Muscle of arm (tissue), 12 donors: ENCODE results near the gene HOXD11. TPM values are rescaled to one million over a fixed set of nuclear protein-coding genes. Genes with fewer than 3 reads are reported as not detected.

Source experiments
- DNase-seq: peaks from one replicate; pipeline ENCODE4 v3.0.0-alpha.2; 2013
- polyA plus RNA-seq, 12 donors: library from polyadenylated mRNA; unstranded; fragments of 120-200 nt; gene quantifications; one replicate each; pipeline ENCODE4 v1.2.1, GENCODE V29; 2013; ENCODE audit not compliant: insufficient read length in 12 of 12

HOXD11 gene
- polyA plus RNA-seq, 12 donors, result 0.17 to 6.9 (median 2.0) TPM; not detected in 4

DNA sequence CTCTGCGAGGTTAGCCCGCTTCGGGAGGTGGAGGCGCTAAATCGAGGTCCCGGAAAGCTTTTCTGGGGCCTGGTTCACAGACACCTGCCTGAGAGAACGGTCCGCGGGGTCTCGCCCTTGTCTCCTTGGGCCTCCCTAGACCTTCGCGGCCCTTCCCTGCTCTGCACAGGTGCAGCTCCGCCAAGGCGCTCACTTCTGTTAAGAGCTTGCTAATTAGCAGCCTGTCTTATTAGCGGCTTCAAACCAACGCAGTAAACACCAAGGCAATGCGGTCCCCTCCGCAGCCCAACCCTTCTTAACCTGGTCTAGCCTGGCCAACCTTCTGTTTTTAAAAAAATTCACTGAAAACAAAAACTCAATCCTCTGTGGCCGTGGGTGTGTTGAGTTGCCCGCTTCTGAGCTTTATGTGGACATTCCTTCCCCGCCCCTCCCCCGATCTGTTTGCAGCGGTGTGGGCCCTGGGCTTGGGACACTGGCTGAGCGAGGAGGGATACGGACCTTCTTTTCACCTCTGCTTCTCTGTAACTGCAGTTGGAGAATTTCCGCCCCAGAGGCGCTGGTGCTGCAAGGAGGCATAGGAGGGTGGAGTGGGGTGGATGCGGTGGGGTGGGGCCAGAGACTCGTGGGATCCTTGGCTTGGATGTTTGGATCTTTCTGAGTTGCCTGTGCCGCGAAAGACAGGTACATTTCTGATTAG lies 40.9 kb downstream of the HOXD11 start:
- no peak for DNase-seq

DNA sequence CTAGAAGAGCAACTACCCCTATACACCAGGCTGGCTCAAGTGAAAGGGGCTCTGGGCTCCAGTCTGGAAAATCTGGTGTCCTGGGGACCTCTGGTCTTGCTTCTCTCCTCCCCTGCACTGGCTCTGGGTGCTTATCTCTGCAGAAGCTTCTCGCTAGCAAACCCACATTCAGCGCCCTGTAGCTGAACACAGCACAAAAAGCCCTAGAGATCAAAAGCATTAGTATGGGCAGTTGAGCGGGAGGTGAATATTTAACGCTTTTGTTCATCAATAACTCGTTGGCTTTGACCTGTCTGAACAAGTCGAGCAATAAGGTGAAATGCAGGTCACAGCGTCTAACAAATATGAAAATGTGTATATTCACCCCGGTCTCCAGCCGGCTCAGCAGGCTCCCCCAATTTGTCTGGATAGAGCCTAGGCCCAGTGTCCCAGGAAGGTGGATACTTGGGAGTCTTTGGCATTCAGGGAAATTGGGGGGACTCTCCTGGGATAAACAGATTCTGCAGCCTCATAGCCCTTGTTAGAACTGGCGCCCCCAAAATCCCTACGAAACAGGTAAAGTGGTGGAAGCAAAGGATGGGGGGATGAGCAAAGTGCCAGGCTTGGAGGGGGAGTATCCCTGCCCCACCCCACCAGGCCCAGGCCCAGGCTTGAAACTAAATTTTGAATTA lies 41.8 kb downstream of the HOXD11 start:
- no peak for DNase-seq

DNA sequence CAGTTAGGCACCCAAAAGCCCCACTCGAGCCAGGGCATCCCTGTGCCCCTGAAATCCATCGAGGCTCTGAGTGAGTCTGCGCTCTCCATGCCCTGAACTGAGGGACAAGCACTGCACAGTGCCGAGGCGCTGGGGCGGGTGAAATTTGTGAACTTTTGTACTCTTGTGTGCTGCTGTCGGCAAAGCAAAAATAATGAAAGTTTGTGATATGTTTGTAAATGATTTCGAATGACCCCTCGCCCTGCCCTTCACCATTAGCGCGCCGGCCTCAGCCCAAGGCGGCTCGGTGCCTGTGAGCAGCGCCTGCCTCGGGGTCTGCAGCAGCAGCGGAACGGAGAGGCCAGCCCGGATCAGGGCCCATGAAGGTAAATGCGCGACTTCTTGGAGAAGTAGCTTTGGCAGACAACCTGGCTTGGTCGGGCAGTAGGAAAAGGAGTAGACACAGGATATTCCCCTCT lies 42.4 kb downstream of the HOXD11 start:
- DNase-seq, result no peak

DNA sequence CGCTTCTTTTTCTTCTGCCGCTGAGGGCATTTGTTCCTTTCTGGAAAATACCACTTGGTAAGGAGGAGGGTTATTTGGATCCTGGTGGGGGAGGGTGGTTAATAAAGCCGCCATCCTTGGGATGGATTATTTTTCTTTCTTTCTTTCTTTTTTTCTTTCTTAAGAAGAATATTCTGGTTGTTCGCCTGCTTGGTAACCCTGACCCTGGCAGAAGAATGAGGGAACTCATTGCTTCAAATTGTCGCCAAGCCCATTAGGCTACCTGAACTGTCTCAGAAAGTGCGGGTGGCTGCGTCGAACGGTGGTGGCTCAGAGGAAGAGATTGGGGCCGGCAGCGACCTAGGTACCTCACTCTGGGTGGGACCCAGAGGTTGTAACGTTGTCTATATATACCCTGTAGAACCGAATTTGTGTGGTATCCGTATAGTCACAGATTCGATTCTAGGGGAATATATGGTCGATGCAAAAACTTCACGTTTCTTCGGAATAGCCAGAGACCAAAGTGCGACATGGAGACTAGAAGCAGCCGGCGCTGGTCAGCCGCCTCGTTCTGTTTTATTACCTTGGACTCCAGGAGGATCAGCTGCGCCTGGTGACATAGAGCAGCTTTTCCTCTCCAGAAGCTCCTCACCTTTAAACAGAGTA lies 43.0 kb downstream of the HOXD11 start:
- no peak for DNase-seq

DNA sequence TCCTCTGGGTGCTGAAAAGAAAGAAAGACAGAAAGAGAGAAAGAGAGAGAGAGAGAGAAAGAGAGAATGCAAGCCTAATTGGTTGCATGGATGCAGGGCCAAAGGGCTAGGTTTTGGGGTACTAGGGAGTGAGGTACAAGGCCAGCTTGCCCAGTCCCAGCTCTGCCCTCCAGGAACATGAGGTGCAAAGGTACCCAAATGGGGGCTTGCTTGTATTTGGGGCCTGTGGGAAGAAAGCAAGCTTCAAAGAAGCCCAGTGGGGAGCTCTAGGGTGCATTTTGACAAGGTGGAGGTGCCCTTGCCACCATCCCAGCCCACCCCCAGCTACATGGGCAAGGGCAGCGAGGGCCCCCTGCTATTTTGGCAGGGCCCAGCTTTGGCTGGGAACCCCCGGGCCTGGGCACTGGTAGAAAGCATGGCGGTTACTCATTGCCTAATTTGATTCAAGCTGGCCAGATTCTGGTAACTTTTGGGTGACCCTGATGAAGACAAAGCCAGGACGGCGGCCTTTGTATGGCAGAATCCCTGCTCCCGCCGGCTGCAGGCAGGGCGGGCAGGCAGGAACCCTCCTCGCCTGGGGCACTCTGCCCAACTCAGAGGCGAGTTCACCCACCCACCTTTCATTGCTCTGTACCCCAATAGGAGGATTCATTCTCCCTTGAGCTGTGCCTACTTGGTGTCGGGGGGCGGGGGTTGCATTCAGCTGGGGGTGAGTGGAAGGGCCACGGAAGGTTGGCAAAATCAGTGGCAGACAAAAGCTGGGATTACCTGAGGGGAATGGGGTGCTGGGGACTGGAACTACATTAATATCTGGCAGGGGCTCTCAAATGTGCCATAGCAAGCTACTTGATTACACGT lies 43.7 kb downstream of the HOXD11 start:
- DNase-seq, result no peak

DNA sequence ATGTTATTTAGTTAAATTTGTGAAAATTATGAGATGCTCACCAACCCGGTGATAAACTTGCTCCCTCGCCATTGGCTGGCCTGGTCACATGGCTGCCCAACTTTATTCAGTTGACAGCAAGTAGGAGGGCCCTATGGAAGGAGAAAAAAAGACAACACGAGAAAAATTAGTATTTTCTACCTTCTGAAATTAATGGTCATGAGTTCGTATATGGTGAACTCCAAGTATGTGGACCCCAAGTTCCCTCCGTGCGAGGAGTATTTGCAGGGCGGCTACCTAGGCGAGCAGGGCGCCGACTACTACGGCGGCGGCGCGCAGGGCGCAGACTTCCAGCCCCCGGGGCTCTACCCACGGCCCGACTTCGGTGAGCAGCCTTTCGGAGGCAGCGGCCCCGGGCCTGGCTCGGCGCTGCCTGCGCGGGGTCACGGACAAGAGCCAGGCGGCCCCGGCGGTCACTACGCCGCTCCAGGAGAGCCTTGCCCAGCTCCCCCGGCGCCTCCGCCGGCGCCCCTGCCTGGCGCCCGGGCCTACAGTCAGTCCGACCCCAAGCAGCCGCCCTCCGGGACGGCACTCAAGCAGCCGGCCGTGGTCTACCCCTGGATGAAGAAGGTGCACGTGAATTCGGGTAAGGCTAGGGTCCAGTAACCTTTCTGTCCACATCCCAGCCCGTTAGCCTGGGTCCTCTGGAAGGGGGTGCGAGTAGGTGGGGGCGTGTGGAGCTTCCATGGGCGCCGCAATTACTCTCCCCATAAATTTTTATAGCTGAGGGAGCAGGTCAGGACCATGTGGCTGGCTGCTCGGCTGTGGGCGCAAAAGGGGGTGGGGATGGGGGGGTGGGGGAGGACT lies 44.6 kb downstream of the HOXD11 start, which contains the start of gene HOXD4:
TSS of gene HOXD4 (plus strand) at position 109 of the 846 bp plus-strand sequence. CDS start at position 193, 84 bp downstream.
- DNase-seq, result no peak

DNA sequence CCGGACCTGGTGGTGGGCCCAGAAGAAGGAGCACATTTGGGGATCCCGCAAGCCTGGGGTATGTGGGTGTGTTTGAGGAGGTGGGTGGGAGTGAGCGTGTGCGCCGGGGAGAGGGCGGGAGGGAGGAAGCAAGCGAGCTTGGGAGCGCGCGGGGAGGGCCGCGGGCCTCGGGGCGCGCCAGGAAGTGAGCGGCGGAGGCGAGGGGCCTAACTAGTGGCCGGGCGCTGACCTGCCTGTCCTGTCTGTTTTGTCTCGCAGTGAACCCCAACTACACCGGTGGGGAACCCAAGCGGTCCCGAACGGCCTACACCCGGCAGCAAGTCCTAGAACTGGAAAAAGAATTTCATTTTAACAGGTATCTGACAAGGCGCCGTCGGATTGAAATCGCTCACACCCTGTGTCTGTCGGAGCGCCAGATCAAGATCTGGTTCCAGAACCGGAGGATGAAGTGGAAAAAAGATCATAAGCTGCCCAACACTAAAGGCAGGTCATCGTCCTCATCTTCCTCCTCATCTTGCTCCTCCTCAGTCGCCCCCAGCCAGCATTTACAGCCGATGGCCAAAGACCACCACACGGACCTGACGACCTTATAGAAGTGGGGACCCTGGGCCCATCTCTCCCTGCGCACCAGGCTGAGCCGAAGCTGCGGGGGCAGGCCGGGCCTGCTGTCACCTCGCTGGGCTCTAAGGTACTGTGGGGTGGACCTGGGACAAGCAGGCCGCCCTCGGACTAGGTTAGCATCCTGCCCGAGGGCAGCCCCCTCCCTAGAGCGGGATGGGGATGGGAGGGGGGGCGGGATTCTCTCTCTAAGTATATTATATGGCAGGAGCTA lies 45.5 kb downstream of the HOXD11 start:
- no peak for DNase-seq

DNA sequence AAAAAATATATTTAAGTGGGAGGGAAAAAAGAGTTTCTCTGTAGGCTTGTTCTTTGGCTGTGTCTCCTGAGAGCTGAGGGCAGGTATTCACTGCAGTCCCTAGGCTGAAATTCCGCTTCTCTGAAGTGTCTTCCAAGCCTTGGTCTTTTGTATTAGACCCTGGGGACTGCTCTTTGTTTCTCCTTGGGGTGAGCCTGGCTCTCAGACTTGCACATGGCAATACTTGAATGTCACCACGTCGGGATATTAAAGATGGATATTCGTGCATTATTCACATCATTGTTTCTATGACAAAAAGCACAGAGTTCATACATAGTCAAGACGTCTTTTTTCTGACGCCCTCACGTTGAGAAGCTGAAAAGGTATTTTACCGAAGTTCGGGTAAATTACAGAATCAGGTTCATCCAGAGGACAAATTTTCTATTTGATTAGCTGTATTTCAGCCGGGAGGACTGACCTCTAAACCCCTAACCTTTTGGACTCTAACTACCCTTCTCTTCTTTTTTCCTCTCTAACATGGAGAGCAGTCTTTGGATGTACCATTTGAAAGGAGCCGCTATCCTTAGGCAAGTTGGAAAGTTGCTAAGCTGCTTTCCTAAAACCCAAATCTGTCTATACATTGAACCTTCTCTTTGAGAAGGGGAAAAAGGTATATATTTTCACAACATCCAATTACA lies 47.6 kb downstream of the HOXD11 start:
- DNase-seq, result no peak

DNA sequence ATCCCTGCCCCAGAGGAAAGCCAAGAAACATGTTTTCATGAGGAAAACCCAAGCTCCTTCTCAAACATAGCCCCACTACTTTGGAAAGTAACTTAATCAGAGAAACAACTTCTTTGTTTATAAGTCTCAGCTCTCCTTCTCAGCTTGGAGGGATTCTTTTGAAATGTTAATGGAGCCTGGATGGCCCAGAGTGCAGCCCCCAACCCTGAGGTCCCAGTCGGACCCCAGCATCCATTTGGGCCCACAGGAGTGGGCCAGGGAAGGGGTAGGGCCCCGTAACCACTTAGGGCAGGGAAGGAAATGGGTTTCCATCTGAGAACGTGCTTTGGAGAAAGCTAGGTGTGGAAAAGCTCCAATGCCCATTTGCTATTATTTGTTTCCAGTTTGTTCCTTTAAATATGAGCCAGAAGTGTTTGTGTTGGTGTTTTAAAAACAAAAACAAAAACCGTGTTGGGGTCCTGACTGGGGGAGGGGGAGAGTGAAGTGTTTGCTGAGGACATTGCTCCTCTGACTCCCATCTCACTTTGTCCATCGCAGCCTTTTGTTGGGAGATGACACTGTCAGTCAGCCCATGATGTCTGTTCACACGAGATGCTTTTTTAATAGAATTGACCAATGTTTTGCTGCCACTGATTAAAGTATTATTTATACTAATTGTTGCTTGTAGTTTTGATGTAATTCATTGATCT lies 48.4 kb downstream of the HOXD11 start:
- no peak for DNase-seq

DNA sequence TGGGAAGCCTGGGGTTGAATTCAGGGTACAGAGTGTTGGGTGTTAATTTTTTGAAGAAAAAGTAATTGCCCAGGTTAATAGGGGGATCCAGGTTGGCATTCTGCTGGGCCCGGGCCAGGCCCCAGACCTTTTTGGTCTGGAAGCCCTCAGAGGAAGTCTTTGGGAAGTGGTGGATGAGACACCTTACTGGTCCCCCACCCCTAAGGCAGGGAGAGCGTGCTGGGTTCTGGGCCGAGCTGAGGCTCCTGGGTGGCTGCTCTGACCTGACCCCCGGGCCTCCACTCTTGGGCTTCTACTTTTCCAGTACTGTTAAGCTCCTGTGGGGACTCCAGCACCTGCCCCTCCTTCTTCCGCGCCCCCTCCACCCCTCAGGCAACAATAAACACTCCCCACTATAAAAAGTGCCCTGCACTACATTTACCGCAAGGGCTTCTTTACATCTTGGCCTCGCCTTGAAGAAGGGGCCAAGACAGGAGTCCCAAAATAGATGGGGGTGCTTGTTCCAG lies 49.3 kb downstream of the HOXD11 start:
- no peak for DNase-seq

DNA sequence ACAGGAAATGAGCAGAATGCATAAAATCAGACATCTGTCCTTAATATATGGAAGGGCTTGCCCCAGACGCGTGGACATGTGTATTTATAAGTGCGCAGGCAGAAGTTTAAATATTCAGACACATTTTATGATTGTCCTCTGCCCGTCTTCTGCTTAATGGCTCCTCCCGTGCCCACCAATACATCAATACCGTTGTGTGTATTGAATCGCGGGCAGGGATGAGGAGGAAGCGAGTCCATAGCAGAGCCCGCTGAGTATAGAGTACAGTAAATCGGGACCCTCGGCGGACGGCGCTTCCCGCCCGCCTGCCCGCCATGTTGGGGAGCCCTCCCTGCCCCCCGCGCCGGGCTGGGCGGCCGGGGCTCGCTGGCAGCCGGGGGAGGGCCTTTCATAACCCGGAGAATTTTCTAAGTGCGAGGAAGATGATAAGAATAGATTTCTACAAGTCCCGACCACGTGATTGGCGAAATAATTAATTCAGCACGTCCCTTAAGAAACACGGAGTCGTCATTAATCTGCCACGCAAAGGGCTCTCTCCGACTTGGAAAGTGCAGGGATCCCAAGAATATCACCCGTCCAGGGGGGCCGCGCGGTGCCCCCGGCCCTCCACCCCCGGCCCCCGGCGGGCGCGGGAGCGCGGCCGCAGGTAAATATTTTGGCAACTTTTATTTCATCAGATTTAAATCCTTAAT lies 49.9 kb downstream of the HOXD11 start, which contains the start of gene HOXD3:
TSS of gene HOXD3 (plus strand) at position 501 of the 692 bp plus-strand sequence. CDS start 11,808 bp downstream, outside the sequence.
- DNase-seq, result no peak

DNA sequence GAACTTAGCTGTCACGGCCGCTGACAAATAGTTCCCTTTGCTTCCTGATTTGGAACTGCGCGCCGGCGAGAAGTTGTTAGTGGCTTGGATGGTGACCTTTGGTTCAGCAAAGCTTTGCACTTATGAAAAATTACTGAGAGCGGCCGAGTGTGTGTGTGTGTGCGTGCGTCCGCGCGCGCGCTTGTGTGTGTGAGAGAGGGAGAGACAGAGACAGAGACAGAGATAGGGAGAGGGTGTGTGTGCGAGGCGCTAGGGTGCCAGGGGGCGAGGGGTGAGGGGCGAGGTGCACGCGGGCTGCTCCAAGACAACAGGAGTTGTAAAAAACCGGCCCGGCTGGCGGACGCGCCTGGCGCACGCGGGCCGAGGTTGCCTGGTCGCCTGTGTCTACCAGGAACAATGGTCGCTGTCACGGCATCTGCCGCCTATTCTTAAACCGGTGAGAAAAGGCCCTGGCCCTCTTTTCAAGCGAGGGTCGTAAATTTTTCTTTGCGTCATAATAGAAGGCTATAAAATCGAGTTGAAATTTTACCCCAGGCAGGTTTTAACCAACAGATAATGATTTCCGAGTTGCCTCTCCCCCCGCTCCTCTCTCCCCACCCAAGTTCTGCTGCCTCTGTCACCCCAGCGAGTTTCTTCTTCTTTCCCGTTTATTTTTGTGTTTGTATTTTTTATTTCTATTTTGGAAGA lies 50.6 kb downstream of the HOXD11 start:
- no peak for DNase-seq

DNA sequence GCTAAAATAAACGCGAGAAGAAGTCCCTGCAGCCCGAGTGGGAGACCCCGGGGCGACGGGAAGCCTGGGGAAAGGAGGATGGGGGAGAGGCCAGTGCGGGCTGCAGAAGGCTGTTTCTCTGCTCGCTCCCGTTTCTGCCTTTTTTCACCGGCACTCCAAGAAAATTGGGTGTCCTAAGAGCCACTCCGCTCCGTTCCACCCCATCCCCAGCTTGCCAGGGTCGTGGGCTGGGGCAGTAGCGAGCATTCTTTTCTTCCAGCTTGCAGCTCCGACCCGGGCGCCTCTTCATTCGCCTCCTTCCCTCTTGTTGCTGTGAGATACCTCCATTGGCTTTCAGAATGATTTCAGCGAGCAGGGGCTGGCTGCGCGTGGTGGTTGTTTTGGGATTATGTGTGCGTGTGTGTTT lies 51.1 kb downstream of the HOXD11 start:
- no peak for DNase-seq

DNA sequence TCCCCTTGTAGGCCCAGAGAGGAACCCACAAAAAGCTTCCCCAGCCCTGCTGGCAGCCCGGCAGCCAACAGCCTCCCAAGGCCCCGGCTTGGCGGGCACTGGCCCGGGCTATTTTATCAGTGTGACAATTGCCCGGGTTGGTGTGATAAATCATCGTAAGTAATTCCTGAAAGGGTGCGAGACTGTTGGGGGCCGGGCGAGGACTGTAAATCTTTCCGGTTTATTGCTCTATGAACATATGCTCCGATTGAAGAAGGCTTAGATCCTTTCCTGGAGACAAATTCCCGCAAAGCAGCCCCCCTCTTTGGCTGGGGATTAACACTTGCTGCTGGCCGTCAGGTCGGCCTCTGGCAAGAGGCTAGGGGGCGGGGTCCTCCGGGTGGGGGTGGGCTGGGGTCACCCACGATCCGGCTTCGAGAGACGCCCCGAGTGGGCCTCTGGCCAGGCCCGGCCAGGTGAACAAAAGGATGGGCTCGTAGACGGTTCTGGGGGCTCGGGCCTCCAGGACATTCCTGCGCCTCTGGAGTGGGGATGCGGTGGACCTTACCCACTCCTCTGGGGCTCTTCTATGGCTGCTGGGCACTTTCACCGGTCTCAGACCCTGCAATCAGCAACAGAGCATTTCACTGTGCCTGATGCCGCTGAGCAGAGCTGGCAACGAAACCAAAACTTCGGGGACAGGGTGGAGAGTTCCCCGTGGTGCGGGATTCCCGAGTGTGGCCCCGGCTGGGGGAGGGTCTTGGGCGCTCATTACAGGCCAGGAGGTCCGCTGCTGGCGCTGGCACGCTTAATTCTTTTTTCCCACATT lies 52.0 kb downstream of the HOXD11 start:
- no peak for DNase-seq
